ENCODE data around the gene MYO3A. TPM values are rescaled to one million over a fixed set of nuclear protein-coding genes. Genes with fewer than 3 reads are reported as not detected.
"Not testable (repeated sequence)": the region's sequence is repeated elsewhere in the genome, so short reads cannot be mapped to it uniquely, and the experiment has no call there.

MYO3A gene
- total RNA-seq, 4 donors from 2014 or later = 0.12 to 0.33 (median 0.13) TPM; not detected in 1

- ATAC-seq = no peak
- no peaks in the 10 kb centered on the region for H3K36me3 ChIP-seq
- no peak for DNase-seq
- H3K9me3 ChIP-seq = no peaks in the 10 kb centered on the region
- H3K4me1 ChIP-seq = no peaks in the 10 kb centered on the region
- in situ Hi-C loops (cut with MboI; ENCODE audit: low sequenced_read_pairs in 4 of 4) = loop anchor here in 1 of 4 donors (25.0 kb wide), 1 partner anchor 97 kb away; no protein-coding TSS in a partner anchor
- intact Hi-C loops (cut with DNase I; ENCODE audit: low total_unique reads) = no loop called here
- no peaks in the 10 kb centered on the region for H3K27me3 ChIP-seq
- no peak overlapping the region for H3K4me3 ChIP-seq
- TF ChIP-seq CTCF (IDR thresholded peaks at IDR 0.05 in 4 of 5, conservative IDR thresholded peaks at IDR 0.05 in 1 of 5) (no peak), POLR2A (IDR thresholded peaks at IDR 0.05) (no peak)
- H3K27ac ChIP-seq = no peak overlapping the region
These were observed 55.9 kb downstream of the MYO3A start for GRCh38 chr10:25989951-25990350.

- DNase-seq (no peak), ATAC-seq (no peak)
- no peak for TF ChIP-seq POLR2A (IDR thresholded peaks at IDR 0.05)
- no peak for TF ChIP-seq CTCF (IDR thresholded peaks at IDR 0.05 in 4 of 5, conservative IDR thresholded peaks at IDR 0.05 in 1 of 5)
- H3K9me3 ChIP-seq = no peaks in the 10 kb centered on the region
- in situ Hi-C loops (cut with MboI; ENCODE audit: low sequenced_read_pairs in 4 of 4) (loop anchor here in 1 of 4 donors (25.0 kb wide), 1 partner anchor 88 kb away; no protein-coding TSS in a partner anchor), intact Hi-C loops (cut with DNase I; ENCODE audit: low total_unique reads) (no loop called here)
- no peaks in the 10 kb centered on the region for H3K36me3 ChIP-seq
- H3K27ac ChIP-seq = no peak overlapping the region
- no peaks in the 10 kb centered on the region for H3K27me3 ChIP-seq
- H3K4me3 ChIP-seq = no peak overlapping the region
- no peaks in the 10 kb centered on the region for H3K4me1 ChIP-seq
These were observed 65.4 kb downstream of the MYO3A start for GRCh38 chr10:25999295-25999981.

- H3K27ac ChIP-seq = no peak overlapping the region
- H3K9me3 ChIP-seq = no peaks in the 10 kb centered on the region
- DNase-seq (no peak), ATAC-seq (no peak)
- no peak for TF ChIP-seq CTCF (IDR thresholded peaks at IDR 0.05 in 4 of 5, conservative IDR thresholded peaks at IDR 0.05 in 1 of 5)
- no peak for TF ChIP-seq POLR2A (IDR thresholded peaks at IDR 0.05)
- no peaks in the 10 kb centered on the region for H3K4me1 ChIP-seq
- no peak overlapping the region for H3K4me3 ChIP-seq
- no peaks in the 10 kb centered on the region for H3K27me3 ChIP-seq
- in situ Hi-C loops (cut with MboI; ENCODE audit: low sequenced_read_pairs in 4 of 4) (no loop called here), intact Hi-C loops (cut with DNase I; ENCODE audit: low total_unique reads) (no loop called here)
- H3K36me3 ChIP-seq = no peaks in the 10 kb centered on the region
These were observed 66.9 kb downstream of the MYO3A start for GRCh38 chr10:26000971-26001370.

GRCh38 chr10:26002466-26002865 is 68.4 kb downstream of the MYO3A start:
- H3K36me3 ChIP-seq; H3K27me3 ChIP-seq; intact Hi-C loops (cut with DNase I; ENCODE audit: low total_unique reads); in situ Hi-C loops (cut with MboI; ENCODE audit: low sequenced_read_pairs in 4 of 4); DNase-seq; ATAC-seq; H3K4me3 ChIP-seq; H3K4me1 ChIP-seq; H3K9me3 ChIP-seq; H3K27ac ChIP-seq: not testable (repeated sequence)

GRCh38 chr10:26015092-26015491 is 81.1 kb downstream of the MYO3A start:
- no peaks in the 10 kb centered on the region for H3K9me3 ChIP-seq
- H3K4me3 ChIP-seq = no peak overlapping the region
- H3K4me1 ChIP-seq = no peaks in the 10 kb centered on the region
- in situ Hi-C loops (cut with MboI; ENCODE audit: low sequenced_read_pairs in 4 of 4) = no loop called here
- ATAC-seq (no peak), DNase-seq (no peak)
- no peak overlapping the region for H3K27ac ChIP-seq
- no peaks in the 10 kb centered on the region for H3K27me3 ChIP-seq
- no peaks in the 10 kb centered on the region for H3K36me3 ChIP-seq
- intact Hi-C loops (cut with DNase I; ENCODE audit: low total_unique reads) = no loop called here
- no peak for TF ChIP-seq POLR2A (IDR thresholded peaks at IDR 0.05)
- no peak for TF ChIP-seq CTCF (IDR thresholded peaks at IDR 0.05 in 4 of 5, conservative IDR thresholded peaks at IDR 0.05 in 1 of 5)

All from gastrocnemius medialis (tissue), 4 donors.